Activated CD4-positive, alpha-beta T cell treated with anti-CD3 and anti-CD28 coated beads, Interleukin-2, Interleukin-4, amounts not matched to agents 100 ng/mL and 50 ng/mL, durations not matched to agents 16 hours and 8 hours (primary cell): ENCODE measurements around the gene SYCE3.
"Not testable (repeated sequence)": the region's sequence is repeated elsewhere in the genome, so short reads cannot be mapped to it uniquely, and the experiment has no call there.

Experiments used
- DNase-seq: peaks from one replicate; pipeline ENCODE4 v3.0.0-alpha.2; 2020; ENCODE audit warnings: low spot score

Gene SYCE3

DNA sequence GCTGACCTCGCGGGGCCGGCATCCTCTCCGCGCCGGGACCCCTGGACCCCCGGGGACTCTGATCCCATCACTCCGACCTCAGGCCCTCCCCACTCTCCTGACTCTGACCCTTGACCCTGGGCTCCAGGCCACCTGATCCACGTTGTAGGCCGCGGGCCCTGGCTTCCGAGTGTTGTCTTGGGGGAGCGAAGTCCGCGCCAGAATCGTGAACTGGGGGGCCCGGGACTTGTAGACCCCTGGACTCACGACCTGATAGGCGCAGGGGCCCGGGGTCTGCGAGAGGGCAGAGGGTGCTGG lies 32.2 kb downstream of the SYCE3 start:
- no peak for DNase-seq

GRCh38 chr22:50529897-50530579 lies 32.7 kb downstream of the SYCE3 start, which contains the start of gene TYMP:
TYMP (minus strand) TSS chr22:50530012; CDS start chr22:50529709, 303 bp downstream.
- peak; percentile 78 for DNase-seq

DNA sequence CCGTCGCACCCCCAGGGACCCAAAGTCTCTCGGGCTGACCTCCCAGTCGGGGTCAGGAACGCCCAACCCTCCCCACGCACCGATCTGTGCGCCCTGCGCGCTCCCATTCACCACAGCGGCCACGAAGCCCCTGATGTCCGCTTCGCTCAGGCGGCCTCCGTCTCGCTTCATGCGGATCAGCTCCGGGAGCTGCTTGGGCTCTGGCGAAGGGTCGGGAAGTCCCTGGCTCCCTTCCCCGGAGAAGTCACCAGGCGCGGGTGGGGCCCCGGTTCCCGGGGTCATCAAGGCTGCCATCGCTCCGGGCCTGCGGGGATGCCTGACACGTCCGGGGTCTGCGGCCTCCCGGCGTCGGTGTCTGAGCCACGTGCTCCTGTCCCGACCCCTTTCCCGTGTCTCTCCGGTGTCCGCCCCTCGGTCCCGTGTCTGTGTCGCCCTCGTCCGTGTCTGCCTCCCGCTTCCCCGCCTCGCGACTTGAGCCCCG lies 33.3 kb downstream of the SYCE3 start:
- DNase-seq = no peak

DNA sequence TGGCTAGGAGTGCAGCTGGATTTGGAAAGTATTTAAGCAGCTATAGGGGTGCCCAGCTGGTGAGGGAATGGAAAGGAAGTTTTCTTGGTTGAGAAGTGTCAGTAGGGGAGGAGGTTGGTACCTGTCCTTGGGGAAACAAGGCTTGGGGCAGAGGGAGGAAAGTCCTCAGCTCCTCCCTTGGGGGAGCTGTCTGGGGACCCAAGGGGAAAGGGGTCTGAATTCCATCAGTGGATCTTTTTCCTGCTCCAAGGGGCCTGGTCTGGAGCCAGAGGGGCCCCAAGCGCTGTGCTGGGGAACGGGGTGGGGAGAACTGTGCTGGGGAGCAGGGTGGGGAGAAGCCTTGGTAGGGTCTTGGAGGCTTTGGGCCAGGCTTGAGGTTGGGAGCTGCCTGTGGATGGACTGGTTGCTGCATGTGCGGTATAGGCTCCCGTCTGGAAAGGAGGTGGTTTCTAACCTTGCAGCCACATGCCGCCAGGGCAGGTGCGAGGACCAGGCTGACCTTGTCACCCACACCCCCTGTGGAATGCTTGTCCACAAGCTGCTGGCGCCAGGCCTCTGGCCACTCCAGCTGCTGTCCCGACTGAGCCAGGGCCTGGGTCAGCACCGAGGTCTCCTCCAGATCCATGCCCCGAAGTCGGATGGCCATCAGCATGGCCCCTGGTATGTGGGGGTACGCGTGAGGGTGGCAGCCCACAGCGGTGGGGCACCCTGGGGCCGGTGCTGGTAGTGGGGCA lies 33.9 kb downstream of the SYCE3 start:
- no peak for DNase-seq

- DNase-seq = no peak
These were observed 34.6 kb downstream of the SYCE3 start for GRCh38 chr22:50527921-50528681.

DNA sequence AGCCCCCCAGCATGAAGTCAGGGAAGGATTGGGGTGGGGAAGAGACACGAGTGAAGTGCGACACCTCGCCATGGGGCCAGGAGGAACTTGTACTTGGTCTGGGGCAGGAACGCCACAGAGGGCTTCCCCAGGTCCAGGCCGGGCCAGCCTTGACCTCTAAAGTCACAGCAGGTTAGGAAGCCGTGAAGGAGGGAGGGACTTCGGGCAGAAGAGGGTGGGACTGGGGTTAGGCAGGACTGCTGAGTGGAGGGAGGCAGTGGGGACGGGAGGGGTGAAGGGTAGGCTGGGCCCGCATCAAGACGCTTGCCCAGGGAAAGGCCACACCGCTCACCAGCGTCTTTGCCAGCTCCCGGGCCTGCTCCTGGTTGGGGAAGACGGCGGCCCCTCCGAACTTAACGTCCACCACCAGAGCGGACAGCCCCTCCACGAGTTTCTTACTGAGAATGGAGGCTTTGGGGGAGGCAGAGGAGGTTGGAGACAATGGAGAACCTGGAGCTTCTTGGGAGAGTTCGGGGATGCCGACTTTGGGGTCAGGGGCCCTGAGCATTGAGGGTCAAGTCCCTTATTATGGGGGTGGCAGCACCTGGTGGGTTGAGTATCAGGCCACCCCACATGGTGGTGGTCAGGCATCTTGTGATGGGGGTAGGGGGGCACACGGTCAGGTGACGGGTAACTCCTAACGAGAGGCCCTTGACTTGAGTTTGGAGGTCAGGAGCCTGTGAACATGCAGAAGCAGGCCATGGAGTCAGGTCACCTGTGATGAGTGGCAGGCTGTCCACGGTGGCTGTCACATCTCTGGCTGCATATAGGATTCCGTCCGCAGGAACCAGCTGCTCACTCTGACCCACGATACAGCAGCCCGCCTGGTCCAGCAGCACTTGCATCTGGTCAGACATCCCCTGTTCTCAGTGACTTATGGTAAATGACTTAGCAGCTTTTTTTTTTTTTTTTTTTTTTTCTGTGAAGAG lies 35.6 kb downstream of the SYCE3 start:
- DNase-seq = peak; percentile 70

- peak; percentile 88 for DNase-seq
These were observed 36.4 kb downstream of the SYCE3 start for GRCh38 chr22:50526108-50526833.

GRCh38 chr22:50525858-50526107 lies 36.9 kb downstream of the SYCE3 start:
- no peak for DNase-seq

- DNase-seq = peak; percentile 98
These were observed 37.4 kb downstream of the SYCE3 start, which contains the start of gene SCO2 for GRCh38 chr22:50525104-50525857. SCO2 (minus strand) TSS chr22:50525598; CDS start chr22:50524411, 1,187 bp downstream.

GRCh38 chr22:50524676-50525103 lies 38.0 kb downstream of the SYCE3 start:
- no peak for DNase-seq

DNA sequence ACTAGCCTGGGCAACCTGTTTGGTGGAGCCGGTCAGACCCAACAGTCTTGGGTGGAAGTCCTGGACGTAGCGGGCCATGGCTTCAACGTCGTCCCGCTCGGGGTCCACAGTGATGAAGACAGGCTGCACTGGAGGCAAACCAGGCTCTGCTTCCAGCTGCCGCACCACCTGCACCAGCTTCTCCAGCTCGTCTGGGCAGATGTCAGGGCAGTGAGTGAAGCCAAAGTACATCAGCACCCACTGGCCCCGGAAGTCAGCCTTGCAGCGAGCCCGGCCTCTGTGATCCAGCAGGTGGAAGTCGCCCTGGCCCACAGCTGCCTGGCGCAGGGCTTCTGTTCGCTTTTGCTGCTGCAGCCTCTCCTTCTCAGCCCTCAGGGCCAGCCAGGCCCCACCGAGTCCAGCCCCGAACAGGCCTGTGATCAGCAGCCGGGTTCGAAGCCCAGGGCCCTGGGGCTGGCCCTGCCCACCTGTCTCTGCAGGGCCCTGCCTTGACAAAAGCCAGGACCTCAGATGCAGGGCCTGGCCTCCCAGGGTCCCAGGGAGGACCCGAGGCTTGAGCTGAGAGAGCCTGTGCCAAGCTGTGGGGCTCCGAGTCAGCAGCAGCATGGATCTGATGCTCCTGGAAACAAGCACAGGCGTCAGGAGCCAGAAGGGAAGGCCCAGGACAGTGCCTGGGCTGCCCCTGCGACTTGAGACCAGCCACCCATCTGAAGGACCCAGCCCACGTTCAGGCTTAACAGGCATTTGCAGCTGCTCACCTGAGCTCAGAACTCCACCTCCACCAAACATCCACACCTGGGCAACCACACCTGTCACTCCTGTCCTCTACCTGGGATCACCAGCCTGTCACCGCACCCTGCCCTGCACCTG lies 38.7 kb downstream of the SYCE3 start:
- no peak for DNase-seq

GRCh38 chr22:50523458-50523805 lies 39.3 kb downstream of the SYCE3 start:
- DNase-seq = no peak

GRCh38 chr22:50522806-50523438 lies 39.8 kb downstream of the SYCE3 start:
- no peak for DNase-seq

DNA sequence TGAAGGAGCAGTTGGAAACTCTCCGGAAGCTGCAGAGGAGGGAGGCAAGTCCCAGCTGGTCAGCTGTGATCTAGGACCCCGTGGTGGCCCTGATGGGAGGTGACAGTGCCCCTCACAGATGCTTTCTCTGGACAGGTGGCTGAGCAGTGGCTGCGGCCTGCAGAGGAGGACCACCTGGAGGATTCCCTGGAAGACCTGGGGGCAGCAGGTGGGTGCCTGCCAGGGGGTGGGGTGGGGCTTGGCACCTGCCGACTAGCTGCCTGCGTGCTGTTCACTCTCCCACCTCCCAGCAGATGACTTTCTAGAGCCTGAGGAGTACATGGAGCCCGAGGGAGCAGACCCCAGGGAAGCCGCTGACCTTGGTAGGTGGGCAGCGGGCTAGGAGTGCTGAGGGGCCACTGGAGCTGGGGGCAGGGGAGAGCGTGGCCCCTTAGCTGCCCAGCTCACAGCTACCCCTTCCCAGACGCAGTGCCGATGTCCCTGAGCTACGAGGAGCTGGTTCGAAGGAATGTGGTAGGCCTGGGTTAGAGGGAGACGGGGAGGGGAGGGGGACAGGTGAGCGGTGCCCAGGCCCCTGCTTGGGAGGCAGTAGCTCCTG lies 40.4 kb downstream of the SYCE3 start:
- no peak for DNase-seq

- no peak for DNase-seq
These were observed 41.0 kb downstream of the SYCE3 start for GRCh38 chr22:50521710-50522109.

GRCh38 chr22:50520826-50521453 lies 41.8 kb downstream of the SYCE3 start:
- no peak for DNase-seq

- not testable (repeated sequence) for DNase-seq
These were observed 42.5 kb downstream of the SYCE3 start for GRCh38 chr22:50520184-50520583.

- no peak for DNase-seq
These were observed 43.6 kb downstream of the SYCE3 start for GRCh38 chr22:50519151-50519550.
